HG02840 (cell line): Measurements from ENCODE around the gene ATR.

Experiments used
- ATAC-seq: cut with Tn5 transposase; IDR thresholded peaks from one replicate; pipeline ENCODE4 v1.9.1; 2021; ENCODE audit warnings: mild to moderate bottlenecking, moderate library complexity, moderate number of reproducible peaks; ENCODE audit not compliant: unreplicated experiment, low FRiP score

Gene ATR

DNA sequence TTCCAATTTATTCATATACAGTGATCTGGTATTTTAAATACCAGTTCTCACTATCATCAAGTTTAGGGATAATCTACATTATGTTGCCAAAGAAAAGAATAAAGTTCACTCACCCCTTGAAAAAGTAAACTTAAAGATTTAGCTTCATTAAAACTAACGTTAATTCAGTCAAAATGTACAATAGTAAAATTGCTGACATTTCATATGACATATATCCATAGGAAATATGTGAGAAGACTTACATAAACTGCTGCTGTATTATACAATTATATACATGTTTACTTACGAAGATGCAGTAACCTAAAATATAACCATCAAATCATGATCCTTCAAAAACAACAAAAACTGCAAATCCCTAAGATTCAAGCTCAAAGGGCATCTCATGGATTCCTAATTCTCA, 44.0 kb downstream of the ATR start:
- ATAC-seq = no peak

GRCh38 chr3:142530296-142530695, 48.2 kb downstream of the ATR start:
- no peak for ATAC-seq

DNA sequence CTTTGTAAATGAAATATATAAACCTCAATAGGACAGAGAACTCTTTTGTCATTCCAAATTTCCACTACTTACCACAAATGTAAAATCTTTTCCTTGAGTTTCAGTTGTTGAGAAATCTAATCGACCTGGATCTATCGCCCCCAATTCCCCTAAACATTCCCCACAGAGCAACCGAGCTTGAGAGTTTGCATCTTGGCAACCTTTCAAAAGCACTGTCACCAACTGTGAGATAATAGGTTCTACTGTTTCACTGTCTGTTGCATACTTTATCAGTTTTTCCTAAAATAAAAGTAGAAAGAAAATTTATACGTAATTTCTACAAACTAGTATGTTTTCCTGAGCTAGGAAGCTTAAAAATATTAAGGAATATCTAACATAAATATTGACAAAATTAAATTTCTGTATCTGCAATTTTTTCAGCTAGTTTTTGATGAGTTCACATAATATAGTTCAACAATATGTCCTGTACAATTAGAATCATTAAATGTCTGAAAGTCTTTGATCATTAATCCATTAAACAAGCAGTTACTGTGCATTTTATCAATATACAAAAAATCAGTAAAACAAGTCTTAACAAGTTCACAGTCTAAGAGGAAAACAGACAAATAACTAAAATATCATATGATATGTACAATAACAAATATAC, 54.5 kb downstream of the ATR start:
- ATAC-seq = no peak

GRCh38 chr3:142509079-142509478, 69.5 kb downstream of the ATR start:
- no peak for ATAC-seq

DNA sequence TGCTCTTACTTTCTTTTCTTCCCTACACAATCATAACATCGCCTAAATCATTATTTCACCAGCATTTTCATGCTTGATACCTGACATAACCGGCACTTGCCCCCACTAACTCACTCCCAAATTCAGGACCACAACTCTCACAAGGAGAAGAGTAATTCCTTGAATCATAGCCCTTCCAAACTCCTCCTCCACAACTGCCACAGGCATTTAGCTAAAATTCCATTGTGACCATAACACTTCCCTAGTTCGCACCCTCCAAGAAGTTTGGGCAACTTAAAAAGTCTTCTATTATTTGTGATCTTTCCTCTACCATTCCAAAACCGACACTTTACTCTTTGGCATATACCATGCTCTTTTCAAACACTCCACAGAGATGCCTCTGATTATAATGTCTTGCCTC, 71.3 kb downstream of the ATR start:
- ATAC-seq = no peak

DNA sequence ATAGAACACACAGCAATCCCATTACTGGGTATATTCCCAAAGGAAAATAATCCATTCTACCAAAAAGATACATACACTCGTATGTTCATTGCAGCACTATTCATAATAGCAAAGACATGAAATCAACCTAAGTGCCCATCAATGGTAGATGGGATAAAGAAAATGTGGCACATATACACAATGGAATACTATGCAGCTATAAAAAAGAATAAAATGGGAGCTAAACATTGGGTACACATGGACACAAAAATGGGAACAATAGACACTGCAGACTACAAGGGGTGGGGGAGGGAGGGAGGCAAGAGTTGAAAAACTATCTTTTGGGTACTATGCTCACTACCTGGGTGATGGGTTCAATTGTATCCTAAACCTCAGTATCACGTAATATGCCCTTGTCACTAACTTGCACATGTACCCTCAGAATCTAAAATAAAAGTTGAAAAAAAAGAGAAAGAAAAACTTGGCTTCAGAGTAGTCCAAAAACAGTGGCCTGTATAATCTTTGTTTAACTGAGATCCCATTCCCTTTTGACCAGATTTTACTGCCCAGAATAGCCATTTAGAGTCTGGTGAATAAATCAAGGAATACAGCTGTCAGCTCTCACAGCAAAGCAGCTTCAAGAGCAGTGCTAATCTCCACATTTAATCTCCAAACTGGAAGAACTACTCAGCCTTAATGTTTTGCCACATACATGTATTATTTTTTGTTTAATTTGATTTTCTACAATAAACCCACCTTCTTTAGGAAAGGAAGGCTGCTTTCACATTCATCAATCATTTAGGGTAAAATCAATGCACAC, 76.1 kb downstream of the ATR start:
- no peak for ATAC-seq

DNA sequence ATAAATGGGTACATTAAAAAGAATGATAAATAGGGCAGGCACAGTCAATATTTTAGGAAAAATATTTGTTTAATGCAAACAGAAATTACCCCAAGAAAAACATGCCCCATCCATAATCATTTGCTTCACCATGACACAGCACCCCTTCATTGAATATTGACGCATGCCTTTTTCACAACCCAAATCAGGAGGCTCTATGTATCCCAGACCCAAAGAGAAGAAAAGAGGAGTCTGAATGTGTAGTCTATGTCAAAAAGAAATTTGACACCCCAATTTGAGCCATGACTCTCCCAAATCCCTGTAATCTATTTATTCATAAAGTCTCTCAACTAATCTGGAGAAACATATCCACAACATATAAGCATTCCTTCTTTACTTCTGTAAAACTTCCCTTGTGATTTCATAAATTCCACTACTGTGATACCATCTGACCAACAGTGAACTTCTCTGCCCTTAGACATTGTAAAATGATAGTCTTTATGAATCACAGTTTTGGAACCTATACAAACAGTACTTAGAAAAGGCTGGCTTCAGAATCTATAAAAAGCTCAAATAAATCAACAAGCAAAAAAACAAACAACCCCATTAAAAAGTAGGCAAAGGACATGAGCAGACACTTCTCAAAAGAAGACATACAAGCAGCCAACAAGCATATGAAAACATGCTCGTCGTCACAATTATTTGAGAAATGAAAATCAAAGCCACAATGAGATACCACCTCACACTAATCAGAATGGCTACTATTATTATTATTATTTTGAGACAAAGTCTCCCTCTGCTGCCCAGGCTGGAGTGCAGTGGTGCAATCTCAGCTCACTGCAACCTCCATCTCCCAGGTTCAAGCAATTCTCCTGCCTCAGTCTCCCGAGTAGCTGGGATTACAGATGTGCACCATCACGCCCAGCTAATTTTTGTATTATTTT, 77.3 kb downstream of the ATR start:
- ATAC-seq = no peak

DNA sequence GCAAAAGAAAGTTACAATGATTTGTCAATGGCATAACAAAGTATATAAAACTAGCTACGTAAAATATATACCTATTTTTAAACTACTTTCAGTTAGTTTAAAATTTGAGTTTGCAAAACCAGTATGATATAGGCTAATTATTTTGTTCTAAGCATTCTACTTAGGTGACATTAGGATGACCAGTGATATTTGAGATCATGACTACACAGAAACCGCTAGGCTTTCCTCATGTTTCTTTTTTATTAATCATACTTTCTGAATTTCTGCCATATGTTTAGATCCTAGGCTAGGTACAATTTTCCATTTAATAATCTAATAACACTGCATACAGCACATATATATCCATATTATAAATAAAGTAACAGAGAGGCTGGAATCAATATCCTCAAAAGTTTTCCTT, 78.3 kb downstream of the ATR start:
- ATAC-seq = no peak

GRCh38 chr3:142498397-142499180, 79.9 kb downstream of the ATR start:
- ATAC-seq = peak; percentile 69

- ATAC-seq = no peak
These were observed 80.8 kb downstream of the ATR start for GRCh38 chr3:142497729-142498128.

DNA sequence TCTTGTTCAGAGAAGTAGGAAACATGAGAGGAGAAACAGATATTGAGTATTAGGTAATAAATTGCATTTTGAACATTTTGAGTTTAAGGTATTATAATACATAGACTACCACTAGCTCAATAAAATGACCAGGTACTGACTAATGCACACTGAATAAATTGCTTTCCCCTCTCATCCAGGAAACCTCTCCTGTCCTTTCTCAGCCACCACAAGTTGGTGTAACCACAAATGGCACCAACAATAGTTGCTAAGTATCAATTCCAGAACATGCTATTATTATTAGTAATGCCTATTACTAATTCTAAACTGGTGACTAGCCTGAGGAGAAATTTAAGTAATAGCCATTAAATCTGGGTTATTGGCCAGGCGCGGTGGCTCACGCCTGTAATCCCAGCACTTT, 83.4 kb downstream of the ATR start:
- ATAC-seq = no peak

DNA sequence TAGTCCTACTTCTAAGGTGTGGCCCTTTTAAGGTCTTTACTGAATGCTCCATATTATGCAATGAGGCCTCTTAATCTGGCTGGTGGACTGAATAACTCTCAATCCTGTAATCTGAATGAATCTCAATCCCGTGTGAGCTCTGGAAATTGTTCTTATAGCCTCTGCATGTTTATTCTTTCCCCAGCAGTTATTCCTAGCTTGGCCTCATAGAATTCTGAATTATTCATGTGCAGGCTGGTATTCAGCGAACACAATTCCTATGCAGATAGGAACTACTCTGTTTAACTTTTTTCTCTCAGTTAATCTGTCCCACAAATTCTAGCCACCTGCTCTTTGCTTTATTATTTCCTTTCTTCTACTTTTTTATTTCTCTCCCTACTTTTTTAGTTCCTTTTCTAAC, 86.3 kb downstream of the ATR start:
- no peak for ATAC-seq

- ATAC-seq = no peak
These were observed 88.8 kb downstream of the ATR start for GRCh38 chr3:142489572-142490323.

GRCh38 chr3:142484912-142485435, 93.6 kb downstream of the ATR start:
- ATAC-seq = no peak

DNA sequence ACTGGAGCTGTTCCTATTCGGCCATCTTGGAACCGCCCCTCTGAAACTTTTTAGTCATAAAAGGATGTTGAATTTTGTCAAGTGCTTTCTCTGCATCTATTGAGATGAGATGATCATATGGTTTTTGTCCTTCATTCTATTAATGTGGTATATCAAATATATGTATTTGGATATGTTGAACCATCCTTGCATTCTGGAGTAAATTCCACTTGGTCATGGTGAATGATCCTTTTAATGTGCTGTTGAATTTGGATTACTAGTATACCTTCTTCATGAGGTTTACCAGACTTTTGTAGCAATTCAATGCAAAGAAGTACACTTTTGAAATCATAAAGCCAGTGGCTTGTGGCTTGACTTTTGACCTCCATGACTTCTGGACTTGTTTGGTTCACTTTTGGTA, 97.3 kb downstream of the ATR start:
- no peak for ATAC-seq

DNA sequence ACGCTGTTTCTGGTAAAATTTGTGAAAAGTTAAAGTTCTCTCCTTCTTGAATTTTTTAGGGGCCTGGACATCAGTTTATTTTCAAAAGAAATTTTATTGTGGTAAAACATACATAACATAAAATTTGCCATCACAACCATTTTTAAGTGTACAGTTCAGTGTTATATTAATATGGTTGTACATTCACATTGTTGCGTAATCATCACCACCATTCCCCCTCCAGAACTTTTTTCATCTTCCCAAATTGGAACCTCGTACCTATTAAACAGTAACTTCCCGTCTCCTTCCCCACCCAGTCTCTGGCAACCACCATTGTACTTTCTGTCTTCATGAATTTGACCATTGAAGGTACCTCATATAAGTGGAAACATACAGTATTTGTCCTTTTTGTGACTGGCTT, 107.7 kb downstream of the ATR start:
- no peak for ATAC-seq

DNA sequence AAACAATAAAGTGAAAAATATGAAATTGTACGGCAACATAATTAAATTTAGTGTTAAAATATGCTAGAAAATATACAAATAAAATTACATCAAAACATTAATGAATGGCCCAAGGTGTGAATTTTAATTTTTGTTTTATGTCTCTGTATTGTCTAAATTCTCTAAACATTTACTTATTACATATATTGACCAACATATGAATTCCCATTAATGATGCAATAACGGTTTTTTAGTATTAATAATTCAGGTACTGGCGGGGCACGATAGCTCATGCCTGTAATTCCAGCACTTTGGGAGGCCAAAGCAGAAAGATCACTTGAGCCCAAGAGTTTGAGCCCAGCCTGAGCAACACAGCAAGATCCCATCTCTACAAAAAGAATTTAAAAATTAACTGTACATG, 110.1 kb downstream of the ATR start:
- ATAC-seq = no peak

DNA sequence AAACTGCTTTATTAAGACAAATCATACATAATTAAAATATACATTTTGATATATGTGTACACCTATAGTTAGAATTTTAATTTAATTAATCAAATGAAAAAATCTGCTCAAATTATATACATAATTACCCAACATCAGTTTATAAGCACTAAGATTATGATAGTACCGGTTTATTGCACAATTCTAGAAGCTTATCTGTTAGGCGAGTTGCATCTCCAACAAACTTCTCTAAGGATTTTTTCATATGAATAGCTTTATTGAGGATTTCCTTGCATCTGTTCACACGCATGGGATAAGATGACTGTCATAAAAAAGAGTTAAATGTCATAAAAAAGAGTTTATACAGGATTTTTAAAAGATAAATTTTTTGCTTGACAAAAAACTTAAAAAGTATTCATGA, 110.8 kb downstream of the ATR start:
- ATAC-seq = no peak

- ATAC-seq = no peak
These were observed 117.8 kb downstream of the ATR start for GRCh38 chr3:142460689-142461088.
